HEK293T (cell line): ENCODE data around the gene ARID3A.

Experiments used
- CTCF ChIA-PET: fragments of 350-600 bp; formaldehyde crosslinking; extraction: SDS; loops from one replicate; lab custom pipeline; 2021; ENCODE audit warnings: antibody characterized with exemption, inconsistent platforms; lab: Yijun Ruan, JAX
- POLR2A ChIA-PET: fragments of 350-600 bp; formaldehyde crosslinking; extraction: SDS; loops from one replicate; lab custom pipeline; 2020; ENCODE audit warnings: antibody characterized with exemption, inconsistent platforms; lab: Yijun Ruan, JAX
- DNase-seq: peaks from one replicate; pipeline ENCODE4 v3.0.0; 2012; ENCODE audit warnings: mixed read lengths; ENCODE audit errors: extremely low spot score
- ARNT ChIP-seq: fragments of 450-650 bp; IDR thresholded peaks from 2 replicates; pipeline ENCODE4 v1.6.1; 2017; ENCODE audit warnings: mild to moderate bottlenecking
- BHLHE40 ChIP-seq: fragments of 450-650 bp; IDR thresholded peaks from 2 replicates; pipeline ENCODE4 v1.6.1; 2016; ENCODE audit warnings: mild to moderate bottlenecking, moderate library complexity, borderline replicate concordance
- CTBP1 ChIP-seq: fragments of 450-650 bp; IDR thresholded peaks from 2 replicates; pipeline ENCODE4 v1.6.1; 2016; ENCODE audit warnings: borderline replicate concordance
- ELF4 ChIP-seq: fragments of 450-650 bp; IDR thresholded peaks from 2 replicates; pipeline ENCODE4 v1.6.1; 2017; ENCODE audit warnings: antibody characterized with exemption
- FOXA1 ChIP-seq: fragments of 450-650 bp; IDR thresholded peaks from 2 replicates; pipeline ENCODE4 v1.6.1; 2016; ENCODE audit warnings: mild to moderate bottlenecking
- FOXK2 ChIP-seq: fragments of 450-650 bp; IDR thresholded peaks from 2 replicates; pipeline ENCODE4 v1.6.1; 2016; ENCODE audit warnings: mild to moderate bottlenecking
- FOXM1 ChIP-seq: fragments of 450-650 bp; IDR thresholded peaks from 2 replicates; pipeline ENCODE4 v1.6.1; 2017; ENCODE audit warnings: mild to moderate bottlenecking, borderline replicate concordance
- HDGF ChIP-seq: fragments of 450-650 bp; IDR thresholded peaks from 2 replicates; pipeline ENCODE4 v1.6.1; 2017; ENCODE audit warnings: antibody characterized with exemption, borderline replicate concordance
- L3MBTL2 ChIP-seq: fragments of 450-650 bp; conservative IDR thresholded peaks from 2 replicates; pipeline ENCODE4 v1.6.1; 2016; ENCODE audit warnings: mild to moderate bottlenecking
- LEF1 ChIP-seq: fragments of 450-650 bp; IDR thresholded peaks from 2 replicates; pipeline ENCODE4 v1.6.1; 2017; ENCODE audit warnings: mild to moderate bottlenecking, borderline replicate concordance
- NFRKB ChIP-seq: fragments of 450-650 bp; IDR thresholded peaks from 2 replicates; pipeline ENCODE4 v1.6.1; 2016; ENCODE audit warnings: mild to moderate bottlenecking, moderate library complexity
- SP1 ChIP-seq: fragments of 450-650 bp; IDR thresholded peaks from 2 replicates; pipeline ENCODE4 v1.6.1; 2017
- SUZ12 ChIP-seq: fragments of 450-650 bp; IDR thresholded peaks from 2 replicates; pipeline ENCODE4 v1.6.1; 2016; ENCODE audit warnings: mild to moderate bottlenecking
- TARDBP ChIP-seq: fragments of 450-650 bp; IDR thresholded peaks from 2 replicates; pipeline ENCODE4 v1.6.1; 2016
- ZNF384 ChIP-seq: fragments of 450-650 bp; IDR thresholded peaks from 2 replicates; pipeline ENCODE4 v1.6.1; 2016
- TF ChIP-seq, protein P1 (sequence below): fragments of 450-650 bp; IDR thresholded peaks from 2 replicates; pipeline ENCODE4 v1.6.1; 2016

ARID3A gene

DNA sequence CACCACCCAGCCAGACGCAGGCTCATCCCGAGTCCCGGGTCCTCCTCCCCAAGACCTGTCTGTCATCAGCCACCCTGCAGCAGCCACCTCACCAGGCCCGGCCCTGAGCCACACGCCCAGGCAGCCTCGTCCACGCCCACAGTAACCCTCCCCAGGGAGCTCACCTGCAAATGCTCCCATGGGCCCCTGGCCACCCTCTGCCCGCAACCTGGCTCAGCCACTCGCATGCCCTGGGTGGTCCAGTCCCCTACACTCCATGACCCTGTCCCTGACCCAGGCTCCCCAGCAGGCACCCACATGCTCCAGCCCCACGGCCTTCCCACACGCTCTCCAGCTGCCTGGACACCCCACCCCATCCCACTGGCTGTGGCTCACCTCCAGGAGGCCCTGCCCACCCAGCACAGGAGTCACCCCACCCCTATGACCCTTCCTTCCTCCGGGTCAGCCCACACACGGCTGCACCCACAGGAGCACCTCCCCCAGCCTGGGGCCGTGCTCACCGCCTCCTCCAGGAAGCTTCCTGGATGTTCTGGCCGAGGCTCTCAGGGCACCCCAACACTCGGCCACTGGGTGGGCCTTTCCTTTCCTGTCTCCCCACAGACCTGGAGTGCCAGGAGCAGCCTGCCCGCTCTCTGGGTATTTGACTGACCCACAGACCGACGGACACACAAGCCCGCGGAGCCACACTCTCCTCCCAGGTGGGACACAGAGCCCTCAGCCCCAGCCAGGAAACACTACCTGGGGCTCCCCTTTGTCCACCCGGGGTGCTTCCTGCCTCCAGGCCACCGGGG lies 91.5 kb downstream of the ARID3A start:
- no peak for TF ChIP-seq FOXM1
- TF ChIP-seq FOXA1, result no peak
- TF ChIP-seq ELF4, result no peak
- TF ChIP-seq BHLHE40, result no peak
- no peak for TF ChIP-seq CTBP1
- TF ChIP-seq, protein P1, sequence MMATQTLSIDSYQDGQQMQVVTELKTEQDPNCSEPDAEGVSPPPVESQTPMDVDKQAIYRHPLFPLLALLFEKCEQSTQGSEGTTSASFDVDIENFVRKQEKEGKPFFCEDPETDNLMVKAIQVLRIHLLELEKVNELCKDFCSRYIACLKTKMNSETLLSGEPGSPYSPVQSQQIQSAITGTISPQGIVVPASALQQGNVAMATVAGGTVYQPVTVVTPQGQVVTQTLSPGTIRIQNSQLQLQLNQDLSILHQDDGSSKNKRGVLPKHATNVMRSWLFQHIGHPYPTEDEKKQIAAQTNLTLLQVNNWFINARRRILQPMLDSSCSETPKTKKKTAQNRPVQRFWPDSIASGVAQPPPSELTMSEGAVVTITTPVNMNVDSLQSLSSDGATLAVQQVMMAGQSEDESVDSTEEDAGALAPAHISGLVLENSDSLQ, result no peak
- TF ChIP-seq HDGF, result no peak
- TF ChIP-seq TARDBP, result no peak
- no peak for TF ChIP-seq L3MBTL2
- no peak for TF ChIP-seq FOXK2
- no peak for TF ChIP-seq ZNF384
- TF ChIP-seq ARNT, result no peak
- no peak for TF ChIP-seq SUZ12
- no peak for TF ChIP-seq SP1
- TF ChIP-seq NFRKB, result no peak
- no peak for TF ChIP-seq LEF1
- DNase-seq, result no peak
- ChIA-PET CTCF (no interaction called here), POLR2A (interaction anchor here (1.5 to 4.3 kb wide), 2 partner anchors 12 to 252 kb away, joined by 3 to 16 read pairs; partner anchors contain the start of gene CIRBP)

DNA sequence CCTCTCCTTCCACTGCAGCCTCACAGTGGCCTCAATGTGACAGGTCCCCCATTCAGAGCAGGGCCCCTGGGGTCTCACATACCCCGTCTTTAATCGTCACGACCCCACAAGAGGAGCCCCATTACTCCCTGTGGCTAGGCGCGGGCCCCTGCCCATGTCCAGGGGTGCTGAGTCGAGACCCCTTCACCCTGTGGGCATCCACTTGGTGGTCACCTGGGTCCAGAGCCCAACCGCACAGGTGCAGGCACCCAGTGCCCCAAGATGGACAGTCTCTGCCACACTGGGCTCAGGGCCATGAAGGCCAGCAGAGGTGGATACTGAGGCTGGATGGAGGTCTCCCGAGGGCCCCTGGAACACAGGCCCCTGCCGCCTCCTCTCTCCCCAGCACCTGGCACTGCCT lies 92.1 kb downstream of the ARID3A start:
- POLR2A ChIA-PET, result interaction anchor here (1.5 to 4.3 kb wide), 2 partner anchors 11 to 251 kb away, joined by 3 to 16 read pairs; partner anchors contain the start of gene CIRBP
- no peak for DNase-seq
- CTCF ChIA-PET, result no interaction called here

DNA sequence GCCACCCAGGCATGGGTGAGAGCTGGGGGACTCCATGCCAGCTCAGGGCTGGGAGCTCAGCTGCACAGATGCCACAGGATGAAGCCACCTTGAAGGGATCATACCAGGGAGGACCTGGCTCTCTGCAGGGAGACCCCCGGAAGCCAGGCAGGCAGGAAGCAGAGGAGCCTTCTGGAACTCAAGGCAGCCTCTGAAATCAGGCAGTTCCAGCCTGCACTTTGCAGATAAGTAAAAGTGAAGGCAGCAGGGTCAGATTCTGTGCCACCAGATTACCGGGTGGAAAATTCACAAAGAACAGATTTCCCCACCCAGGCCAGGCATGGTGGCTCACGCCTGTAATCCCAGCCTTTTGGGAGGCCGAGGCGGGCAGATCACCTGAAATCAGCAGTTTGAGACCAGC lies 92.6 kb downstream of the ARID3A start:
- ChIA-PET POLR2A (interaction anchor here (1.5 to 4.3 kb wide), 2 partner anchors 11 to 251 kb away, joined by 3 to 16 read pairs; partner anchors contain the start of gene CIRBP), CTCF (no interaction called here)
- no peak for DNase-seq
- TF ChIP-seq FOXM1, result no peak
- TF ChIP-seq CTBP1, result no peak
- no peak for TF ChIP-seq HDGF
- TF ChIP-seq ZNF384, result no peak
- TF ChIP-seq BHLHE40, result no peak
- TF ChIP-seq FOXK2, result no peak
- TF ChIP-seq SUZ12, result no peak
- TF ChIP-seq, protein P1, result no peak
- no peak for TF ChIP-seq ELF4
- TF ChIP-seq SP1, result no peak
- no peak for TF ChIP-seq NFRKB
- TF ChIP-seq ARNT, result no peak
- TF ChIP-seq TARDBP, result no peak
- TF ChIP-seq FOXA1, result no peak
- TF ChIP-seq L3MBTL2, result no peak
- TF ChIP-seq LEF1, result no peak

More for the DNA sequence above, 92.1 kb downstream of the ARID3A start:
- TF ChIP-seq SP1 (no peak), FOXK2 (no peak), ARNT (no peak), SUZ12 (no peak), HDGF (no peak), BHLHE40 (no peak), LEF1 (no peak), ZNF384 (no peak), FOXM1 (no peak), CTBP1 (no peak), ELF4 (no peak)

DNA sequence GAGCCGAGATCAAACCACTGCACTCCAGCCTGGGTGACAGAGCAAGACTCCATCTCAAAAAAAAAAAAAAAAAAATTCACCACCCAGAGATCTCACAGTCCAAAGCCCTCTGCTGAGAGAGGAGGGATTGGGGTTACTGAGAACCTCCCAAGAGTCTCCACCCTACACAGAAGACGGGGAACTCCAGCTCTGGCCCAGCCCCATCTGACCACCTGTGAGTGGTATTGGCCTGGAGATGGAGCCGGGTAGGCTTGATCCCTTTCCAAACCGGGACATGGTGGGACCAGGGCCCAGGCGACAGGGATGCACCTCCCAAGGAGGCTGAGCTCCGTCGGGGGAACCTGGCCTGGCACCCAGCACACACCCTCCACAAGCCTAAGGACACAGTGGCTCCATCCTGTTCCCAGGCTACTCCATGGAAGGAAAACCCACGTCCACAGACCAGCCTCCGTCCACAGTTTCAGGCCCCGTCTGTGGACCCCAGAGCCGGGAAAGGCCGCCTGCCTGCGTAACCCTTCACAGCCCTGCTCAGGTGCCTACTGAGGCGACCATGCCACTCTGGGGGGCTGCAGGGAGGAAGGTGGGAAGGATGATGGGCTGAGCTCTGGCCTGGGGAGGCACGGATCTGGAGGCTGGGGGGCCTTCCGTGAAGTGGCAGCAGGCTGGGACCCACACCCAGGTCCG lies 93.2 kb downstream of the ARID3A start:
- ChIA-PET CTCF (no interaction called here), POLR2A (interaction anchor here (1.2 to 4.3 kb wide), 3 partner anchors 10 to 250 kb away, joined by 3 to 16 read pairs (median 3); partner anchors contain the start of gene CIRBP)
- no peak for DNase-seq
- TF ChIP-seq ELF4, result no peak
- TF ChIP-seq, protein P1, result no peak
- TF ChIP-seq SUZ12, result no peak
- TF ChIP-seq BHLHE40, result no peak
- no peak for TF ChIP-seq HDGF

DNA sequence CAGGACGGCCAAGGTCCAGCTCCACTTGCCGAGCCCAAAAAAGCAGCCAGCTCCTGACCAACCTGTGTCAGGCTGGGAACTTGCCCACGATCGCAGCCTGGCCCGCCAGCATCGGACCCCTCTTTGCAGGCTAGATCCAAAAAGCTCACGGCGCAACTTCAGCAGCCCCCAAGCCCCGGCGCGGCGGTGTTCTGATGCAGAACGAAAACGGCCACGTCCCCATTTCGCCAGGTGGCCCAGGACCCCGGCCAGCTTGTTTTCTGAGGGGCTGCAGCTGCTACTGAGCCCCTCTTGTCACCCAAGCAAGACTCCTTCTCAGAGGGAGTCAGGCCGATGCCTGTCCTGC lies 93.8 kb downstream of the ARID3A start:
- no peak for TF ChIP-seq L3MBTL2
- TF ChIP-seq HDGF, result no peak
- TF ChIP-seq FOXK2, result no peak
- no peak for TF ChIP-seq BHLHE40
- TF ChIP-seq FOXM1, result no peak
- TF ChIP-seq FOXA1, result no peak
- TF ChIP-seq TARDBP, result no peak
- TF ChIP-seq NFRKB, result no peak
- no peak for TF ChIP-seq CTBP1
- TF ChIP-seq SP1, result no peak
- TF ChIP-seq, protein P1, result no peak
- no peak for TF ChIP-seq ELF4
- TF ChIP-seq ZNF384, result no peak
- ChIA-PET CTCF (no interaction called here), POLR2A (interaction anchor here (1.2 to 4.3 kb wide), 2 partner anchors 12 to 250 kb away, joined by 3 to 16 read pairs; partner anchors contain the start of gene CIRBP)
- DNase-seq, result no peak
